ENCODE measurements around the gene SLC22A3. TPM values are rescaled to one million over a fixed set of nuclear protein-coding genes. Genes with fewer than 3 reads are reported as not detected.
A peak's percentile ranks its signal among the peaks of the same experiment; 100 is the strongest.

The SLC22A3 gene
- total and polyA plus RNA-seq, 2 donors (not counting 1 experiment from before 2014, with no cell fraction given), result under 0.01 to 0.03 TPM

DNA sequence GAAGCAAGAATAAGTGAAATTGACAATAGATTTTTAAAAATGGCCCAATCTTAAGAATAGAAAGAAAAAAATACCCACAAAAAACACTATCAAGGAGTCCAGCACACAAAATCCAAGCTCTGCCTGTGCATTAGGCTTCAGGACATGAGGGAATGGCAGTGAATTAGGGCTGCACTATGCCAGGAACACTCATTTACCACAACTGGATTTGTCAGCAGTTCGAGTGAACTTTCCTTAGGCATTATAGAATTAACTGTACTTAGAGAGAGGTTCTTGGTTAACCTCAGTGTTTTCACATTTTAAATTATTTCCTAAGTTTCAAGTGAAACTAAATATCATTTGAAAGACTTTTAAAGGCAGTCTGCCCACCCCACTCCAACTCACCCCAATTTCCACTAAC lies 34.8 kb downstream of the SLC22A3 start:
- Histone ChIP-seq H2AFZ (ENCODE audit: low read length) (no peak overlapping the region), H3K27ac (ENCODE audit: insufficient read depth, low read length) (no peak overlapping the region), H3K4me3 (replicated peaks in 1 of 4; ENCODE audit: control extremely low read depth in 1 of 4, insufficient read depth in 1 of 4, low read depth in 3 of 4, low read length in 4 of 4) (no peak overlapping the region), H3K4me1 (ENCODE audit: control insufficient read depth, extremely low read depth, insufficient read depth, low read length) (no peaks in the 10 kb centered on the region), H3K36me3 (ENCODE audit: control insufficient read depth, insufficient read depth, low read length) (no peaks in the 10 kb centered on the region), H3K27me3 (ENCODE audit: control insufficient read depth, insufficient read depth, low read length) (no peaks in the 10 kb centered on the region), H3K9me3 (ENCODE audit: control insufficient read depth, insufficient read depth, low read depth, low read length) (no peaks in the 10 kb centered on the region), H3K4me2 (ENCODE audit: extremely low read depth, insufficient read depth, low read length) (no peak overlapping the region), H3K79me2 (ENCODE audit: control insufficient read depth, insufficient read depth, low read length) (no peaks in the 10 kb centered on the region), H4K20me1 (ENCODE audit: control insufficient read depth, extremely low read depth, insufficient read depth, low read length) (no peaks in the 10 kb centered on the region), H3K9ac (ENCODE audit: insufficient read depth, low read length) (no peak overlapping the region)
- no peak for DNase-seq (ENCODE audit: low read depth in 2 of 2)
- TF ChIP-seq EZH2 (IDR thresholded peaks at IDR 0.05; ENCODE audit: low read length, missing control alignments), result no peak
- TF ChIP-seq, protein P1, sequence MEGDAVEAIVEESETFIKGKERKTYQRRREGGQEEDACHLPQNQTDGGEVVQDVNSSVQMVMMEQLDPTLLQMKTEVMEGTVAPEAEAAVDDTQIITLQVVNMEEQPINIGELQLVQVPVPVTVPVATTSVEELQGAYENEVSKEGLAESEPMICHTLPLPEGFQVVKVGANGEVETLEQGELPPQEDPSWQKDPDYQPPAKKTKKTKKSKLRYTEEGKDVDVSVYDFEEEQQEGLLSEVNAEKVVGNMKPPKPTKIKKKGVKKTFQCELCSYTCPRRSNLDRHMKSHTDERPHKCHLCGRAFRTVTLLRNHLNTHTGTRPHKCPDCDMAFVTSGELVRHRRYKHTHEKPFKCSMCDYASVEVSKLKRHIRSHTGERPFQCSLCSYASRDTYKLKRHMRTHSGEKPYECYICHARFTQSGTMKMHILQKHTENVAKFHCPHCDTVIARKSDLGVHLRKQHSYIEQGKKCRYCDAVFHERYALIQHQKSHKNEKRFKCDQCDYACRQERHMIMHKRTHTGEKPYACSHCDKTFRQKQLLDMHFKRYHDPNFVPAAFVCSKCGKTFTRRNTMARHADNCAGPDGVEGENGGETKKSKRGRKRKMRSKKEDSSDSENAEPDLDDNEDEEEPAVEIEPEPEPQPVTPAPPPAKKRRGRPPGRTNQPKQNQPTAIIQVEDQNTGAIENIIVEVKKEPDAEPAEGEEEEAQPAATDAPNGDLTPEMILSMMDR (conservative IDR thresholded peaks at IDR 0.05 in 1 of 2, IDR thresholded peaks at IDR 0.05 in 1 of 2; ENCODE audit: low read depth in 1 of 2, low read length in 2 of 2), result no peak

DNA sequence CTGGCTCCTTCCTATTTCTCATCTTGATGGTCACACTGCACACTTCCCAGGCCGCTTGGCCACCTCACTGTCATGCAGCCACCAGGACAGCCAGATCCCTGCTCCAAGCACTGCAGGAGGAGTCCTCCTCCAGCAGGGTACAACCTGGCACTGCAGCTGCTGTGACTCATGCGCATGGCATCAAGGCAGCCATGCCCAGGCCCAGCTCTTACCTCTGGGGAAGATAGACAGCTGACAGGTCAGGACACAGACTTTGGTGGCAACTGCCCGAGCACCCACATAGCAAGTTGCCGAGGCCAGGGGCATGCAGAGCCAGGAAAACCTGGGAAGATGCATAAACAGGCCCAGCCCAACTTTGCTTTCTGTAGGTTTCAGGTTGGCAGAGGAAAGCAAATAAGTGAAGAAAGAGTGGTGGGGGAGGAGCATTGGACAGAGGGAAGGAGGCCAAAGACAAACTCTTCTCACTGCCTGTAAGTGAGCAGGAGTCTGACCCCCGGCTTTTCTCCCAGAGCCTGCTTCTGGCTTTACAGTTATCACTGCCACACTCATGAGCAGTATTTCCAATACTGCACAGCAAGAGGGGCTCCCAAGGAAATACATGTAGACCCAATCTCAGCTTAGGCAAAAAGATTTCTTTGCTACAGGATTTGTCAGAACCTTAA lies 38.8 kb downstream of the SLC22A3 start:
- peak; percentile 9 to 62 for DNase-seq (ENCODE audit: low read depth in 2 of 2)
- TF ChIP-seq EZH2 (IDR thresholded peaks at IDR 0.05; ENCODE audit: low read length, missing control alignments), result no peak
- TF ChIP-seq, protein P1 (conservative IDR thresholded peaks at IDR 0.05 in 1 of 2, IDR thresholded peaks at IDR 0.05 in 1 of 2; ENCODE audit: low read depth in 1 of 2, low read length in 2 of 2), result peak in 1 of 2 donors; percentile 6
- Histone ChIP-seq H3K36me3 (ENCODE audit: control insufficient read depth, insufficient read depth, low read length) (no peaks in the 10 kb centered on the region), H3K27ac (ENCODE audit: insufficient read depth, low read length) (no peak overlapping the region), H3K4me3 (replicated peaks in 1 of 4; ENCODE audit: control extremely low read depth in 1 of 4, insufficient read depth in 1 of 4, low read depth in 3 of 4, low read length in 4 of 4) (no peak overlapping the region), H3K27me3 (ENCODE audit: control insufficient read depth, insufficient read depth, low read length) (no peaks in the 10 kb centered on the region), H3K4me1 (ENCODE audit: control insufficient read depth, extremely low read depth, insufficient read depth, low read length) (no peaks in the 10 kb centered on the region), H3K4me2 (ENCODE audit: extremely low read depth, insufficient read depth, low read length) (no peak overlapping the region), H4K20me1 (ENCODE audit: control insufficient read depth, extremely low read depth, insufficient read depth, low read length) (no peaks in the 10 kb centered on the region), H3K9ac (ENCODE audit: insufficient read depth, low read length) (no peak overlapping the region), H2AFZ (ENCODE audit: low read length) (no peak overlapping the region), H3K79me2 (ENCODE audit: control insufficient read depth, insufficient read depth, low read length) (no peaks in the 10 kb centered on the region), H3K9me3 (ENCODE audit: control insufficient read depth, insufficient read depth, low read depth, low read length) (no peaks in the 10 kb centered on the region)

DNA sequence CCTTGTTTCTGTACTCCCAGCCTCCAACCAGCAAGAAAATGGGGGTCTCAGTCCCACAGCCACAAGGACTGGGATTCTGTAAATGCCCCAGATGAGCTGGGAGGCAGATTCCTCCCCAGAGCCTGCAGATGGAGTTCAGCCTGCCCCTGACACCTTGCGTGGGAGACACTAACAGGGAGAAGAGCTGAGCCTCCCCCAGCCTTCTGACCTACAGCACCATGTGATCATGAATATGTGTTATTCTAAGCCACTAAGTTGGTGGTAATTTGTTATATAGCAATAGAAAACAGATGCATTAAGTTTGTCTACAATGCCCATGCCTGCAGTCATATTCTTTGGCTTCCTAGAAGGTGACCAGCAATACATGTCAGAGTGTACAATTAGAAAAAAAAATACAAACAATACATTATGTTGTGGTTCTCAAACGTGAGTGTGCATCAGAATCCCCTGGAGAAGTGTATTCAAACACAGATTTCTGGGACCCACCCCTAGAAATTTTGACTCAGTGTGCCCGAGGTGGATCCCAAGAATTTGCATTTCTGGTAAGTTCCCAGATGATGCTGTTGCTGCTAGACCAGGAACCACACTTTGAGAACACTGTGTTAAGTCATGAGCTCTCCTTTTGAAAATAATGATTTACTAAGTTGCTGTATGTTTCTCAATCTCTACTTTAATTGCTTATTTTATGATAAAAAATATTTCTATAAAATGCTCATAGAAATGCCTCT lies 39.9 kb downstream of the SLC22A3 start:
- H3K9me3 ChIP-seq (ENCODE audit: control insufficient read depth, insufficient read depth, low read depth, low read length), result no peaks in the 10 kb centered on the region
- DNase-seq (ENCODE audit: low read depth in 2 of 2), result no peak
- H3K4me2 ChIP-seq (ENCODE audit: extremely low read depth, insufficient read depth, low read length), result no peak overlapping the region
- no peaks in the 10 kb centered on the region for H3K36me3 ChIP-seq (ENCODE audit: control insufficient read depth, insufficient read depth, low read length)
- no peak overlapping the region for H3K4me3 ChIP-seq (replicated peaks in 1 of 4; ENCODE audit: control extremely low read depth in 1 of 4, insufficient read depth in 1 of 4, low read depth in 3 of 4, low read length in 4 of 4)
- H2AFZ ChIP-seq (ENCODE audit: low read length), result no peak overlapping the region
- TF ChIP-seq EZH2 (IDR thresholded peaks at IDR 0.05; ENCODE audit: low read length, missing control alignments), result no peak
- TF ChIP-seq, protein P1 (conservative IDR thresholded peaks at IDR 0.05 in 1 of 2, IDR thresholded peaks at IDR 0.05 in 1 of 2; ENCODE audit: low read depth in 1 of 2, low read length in 2 of 2), result no peak
- H3K4me1 ChIP-seq (ENCODE audit: control insufficient read depth, extremely low read depth, insufficient read depth, low read length), result no peaks in the 10 kb centered on the region
- no peak overlapping the region for H3K9ac ChIP-seq (ENCODE audit: insufficient read depth, low read length)
- H3K27me3 ChIP-seq (ENCODE audit: control insufficient read depth, insufficient read depth, low read length), result no peaks in the 10 kb centered on the region
- no peak overlapping the region for H3K27ac ChIP-seq (ENCODE audit: insufficient read depth, low read length)
- no peaks in the 10 kb centered on the region for H3K79me2 ChIP-seq (ENCODE audit: control insufficient read depth, insufficient read depth, low read length)
- H4K20me1 ChIP-seq (ENCODE audit: control insufficient read depth, extremely low read depth, insufficient read depth, low read length), result no peaks in the 10 kb centered on the region

Data from fibroblast of lung (primary cell).